A673 (cell line): Measurements from ENCODE around the gene FGF22.

Experiments
- EZH2 ChIP-seq: fragments of 200-600 bp; sonication (generic); IDR thresholded peaks from 2 replicates; pipeline ENCODE4 v1.6.1; 2017; ENCODE audit warnings: borderline replicate concordance, low read depth, mild to moderate bottlenecking, mixed read lengths, antibody characterized with exemption, low read length; ENCODE audit not compliant: poor library complexity, severe bottlenecking
- TF ChIP-seq, protein P1 (sequence below): fragments of 300-800, 200-600 bp; sonication (generic); conservative IDR thresholded peaks from 2 replicates; pipeline ENCODE4 v1.5.1; 2017; ENCODE audit warnings: low read depth, mild to moderate bottlenecking, antibody characterized with exemption, low read length, moderate library complexity, mixed read lengths

DNA sequence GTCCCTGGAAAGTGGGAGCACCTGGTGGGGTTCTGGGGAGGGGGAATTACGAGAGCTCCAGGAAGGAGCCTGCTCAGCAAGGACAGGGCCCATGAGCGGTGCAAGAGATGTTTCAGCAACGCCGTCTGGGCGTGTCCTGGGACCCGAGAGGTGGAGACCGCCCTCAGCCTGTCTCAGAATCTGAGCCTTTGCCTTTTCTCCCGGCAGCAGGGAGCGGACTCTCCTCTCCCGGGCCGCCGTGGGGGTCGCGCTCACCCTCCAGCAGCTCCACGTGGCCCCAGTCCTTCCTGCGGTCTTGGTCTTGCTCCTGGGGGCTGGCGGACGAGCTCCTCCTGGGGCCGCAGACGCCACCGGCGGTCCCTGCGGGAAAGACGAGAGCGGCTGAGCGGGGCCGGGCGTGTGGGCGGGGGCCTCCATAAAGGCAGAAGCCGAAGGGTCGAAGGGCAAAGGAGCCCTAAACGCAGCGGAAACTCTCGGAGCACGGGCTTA, 7.1 kb upstream of the FGF22 start:
- TF ChIP-seq, protein P1, sequence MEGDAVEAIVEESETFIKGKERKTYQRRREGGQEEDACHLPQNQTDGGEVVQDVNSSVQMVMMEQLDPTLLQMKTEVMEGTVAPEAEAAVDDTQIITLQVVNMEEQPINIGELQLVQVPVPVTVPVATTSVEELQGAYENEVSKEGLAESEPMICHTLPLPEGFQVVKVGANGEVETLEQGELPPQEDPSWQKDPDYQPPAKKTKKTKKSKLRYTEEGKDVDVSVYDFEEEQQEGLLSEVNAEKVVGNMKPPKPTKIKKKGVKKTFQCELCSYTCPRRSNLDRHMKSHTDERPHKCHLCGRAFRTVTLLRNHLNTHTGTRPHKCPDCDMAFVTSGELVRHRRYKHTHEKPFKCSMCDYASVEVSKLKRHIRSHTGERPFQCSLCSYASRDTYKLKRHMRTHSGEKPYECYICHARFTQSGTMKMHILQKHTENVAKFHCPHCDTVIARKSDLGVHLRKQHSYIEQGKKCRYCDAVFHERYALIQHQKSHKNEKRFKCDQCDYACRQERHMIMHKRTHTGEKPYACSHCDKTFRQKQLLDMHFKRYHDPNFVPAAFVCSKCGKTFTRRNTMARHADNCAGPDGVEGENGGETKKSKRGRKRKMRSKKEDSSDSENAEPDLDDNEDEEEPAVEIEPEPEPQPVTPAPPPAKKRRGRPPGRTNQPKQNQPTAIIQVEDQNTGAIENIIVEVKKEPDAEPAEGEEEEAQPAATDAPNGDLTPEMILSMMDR, result no peak
- no peak for TF ChIP-seq EZH2
